Activated naive CD8-positive, alpha-beta T cell treated with anti-CD3 and anti-CD28 coated beads for 36 hours (primary cell): ENCODE measurements around the gene NF1. TPM values are rescaled to one million over a fixed set of nuclear protein-coding genes. Genes with fewer than 3 reads are reported as not detected.

Experiments used
- DNase-seq: peaks from one replicate; pipeline ENCODE4 v3.0.0; 2021
- H3K27ac Mint-ChIP-seq: one replicate; pipeline ENCODE4 v1.8.0; 2022; ENCODE audit warnings: mild to moderate bottlenecking, moderate library complexity, mixed read lengths
- H3K27me3 Mint-ChIP-seq: one replicate; pipeline ENCODE4 v1.8.0; 2022; ENCODE audit warnings: mild to moderate bottlenecking, mixed read lengths
- H3K36me3 Mint-ChIP-seq: one replicate; pipeline ENCODE4 v1.8.0; 2021; ENCODE audit warnings: mild to moderate bottlenecking, mixed read lengths
- H3K4me1 Mint-ChIP-seq: one replicate; pipeline ENCODE4 v1.8.0; 2021; ENCODE audit warnings: mixed read lengths
- H3K4me3 Mint-ChIP-seq: one replicate; pipeline ENCODE4 v1.8.0; 2022; ENCODE audit warnings: mild to moderate bottlenecking, moderate library complexity, mixed read lengths
- H3K9me3 Mint-ChIP-seq: one replicate; pipeline ENCODE4 v1.8.0; 2022; ENCODE audit warnings: mixed read lengths
- total RNA-seq, 2 experiments: library from RNA; stranded (reverse); gene quantifications; one replicate each; pipeline ENCODE4 v1.2.3, GENCODE V29; 2021

Gene NF1
- total RNA-seq, 2 experiments from 2014 or later: 21.0 to 22.8 TPM

- H3K36me3 Mint-ChIP-seq: no peaks in the 10 kb centered on the region
- no peaks in the 10 kb centered on the region for H3K9me3 Mint-ChIP-seq
- H3K27ac Mint-ChIP-seq: no peak overlapping the region
- no peak overlapping the region for H3K4me3 Mint-ChIP-seq
- peaks cover 29% of the 10 kb centered on the region for H3K27me3 Mint-ChIP-seq
- H3K4me1 Mint-ChIP-seq: no peaks in the 10 kb centered on the region
- no peak for DNase-seq
Measured at GRCh38 chr17:31398381-31399311, 303.9 kb downstream of the NF1 start.

GRCh38 chr17:31400481-31400950 is 305.7 kb downstream of the NF1 start:
- no peak overlapping the region for H3K4me3 Mint-ChIP-seq
- no peaks in the 10 kb centered on the region for H3K36me3 Mint-ChIP-seq
- no peaks in the 10 kb centered on the region for H3K9me3 Mint-ChIP-seq
- no peak overlapping the region for H3K27ac Mint-ChIP-seq
- H3K4me1 Mint-ChIP-seq: no peaks in the 10 kb centered on the region
- peaks cover 15% of the 10 kb centered on the region for H3K27me3 Mint-ChIP-seq
- no peak for DNase-seq

GRCh38 chr17:31401456-31402254 is 306.9 kb downstream of the NF1 start:
- Mint-ChIP-seq H3K9me3 (no peaks in the 10 kb centered on the region), H3K27me3 (peaks cover 3% of the 10 kb centered on the region)
- no peak for DNase-seq

GRCh38 chr17:31404028-31404949 is 309.5 kb downstream of the NF1 start:
- H3K27ac Mint-ChIP-seq: no peak overlapping the region
- H3K9me3 Mint-ChIP-seq: no peaks in the 10 kb centered on the region
- no peaks in the 10 kb centered on the region for H3K27me3 Mint-ChIP-seq
- H3K4me3 Mint-ChIP-seq: no peak overlapping the region
- H3K36me3 Mint-ChIP-seq: no peaks in the 10 kb centered on the region
- no peaks in the 10 kb centered on the region for H3K4me1 Mint-ChIP-seq
- DNase-seq: no peak

More at GRCh38 chr17:31401456-31402254, 306.9 kb downstream of the NF1 start:
- H3K36me3 Mint-ChIP-seq: no peaks in the 10 kb centered on the region
- no peaks in the 10 kb centered on the region for H3K4me1 Mint-ChIP-seq
- H3K4me3 Mint-ChIP-seq: no peak overlapping the region
- H3K27ac Mint-ChIP-seq: no peak overlapping the region

- no peaks in the 10 kb centered on the region for H3K4me1 Mint-ChIP-seq
- H3K9me3 Mint-ChIP-seq: no peaks in the 10 kb centered on the region
- no peaks in the 10 kb centered on the region for H3K27me3 Mint-ChIP-seq
- no peak overlapping the region for H3K27ac Mint-ChIP-seq
- no peak for DNase-seq
- H3K4me3 Mint-ChIP-seq: no peak overlapping the region
- no peaks in the 10 kb centered on the region for H3K36me3 Mint-ChIP-seq
Measured at GRCh38 chr17:31405890-31406371, 311.2 kb downstream of the NF1 start.

GRCh38 chr17:31408586-31408985 is 313.8 kb downstream of the NF1 start:
- Mint-ChIP-seq H3K4me1 (no peaks in the 10 kb centered on the region), H3K27me3 (no peaks in the 10 kb centered on the region), H3K4me3 (no peak overlapping the region), H3K9me3 (no peaks in the 10 kb centered on the region), H3K36me3 (no peaks in the 10 kb centered on the region), H3K27ac (no peak overlapping the region)
- DNase-seq: no peak

- Mint-ChIP-seq H3K36me3 (no peaks in the 10 kb centered on the region), H3K9me3 (no peaks in the 10 kb centered on the region), H3K4me1 (no peaks in the 10 kb centered on the region), H3K27ac (no peak overlapping the region), H3K27me3 (no peaks in the 10 kb centered on the region), H3K4me3 (no peak overlapping the region)
- DNase-seq: no peak
Measured at GRCh38 chr17:31411707-31412285, 317.0 kb downstream of the NF1 start.

GRCh38 chr17:31412511-31412910 is 317.7 kb downstream of the NF1 start:
- H3K4me1 Mint-ChIP-seq: no peaks in the 10 kb centered on the region
- H3K27ac Mint-ChIP-seq: no peak overlapping the region
- H3K4me3 Mint-ChIP-seq: no peak overlapping the region

GRCh38 chr17:31413081-31413799 is 318.5 kb downstream of the NF1 start:
- H3K27ac Mint-ChIP-seq: no peak overlapping the region
- H3K27me3 Mint-ChIP-seq: no peaks in the 10 kb centered on the region
- no peaks in the 10 kb centered on the region for H3K4me1 Mint-ChIP-seq
- H3K9me3 Mint-ChIP-seq: no peaks in the 10 kb centered on the region
- no peak for DNase-seq
- H3K36me3 Mint-ChIP-seq: no peaks in the 10 kb centered on the region
- H3K4me3 Mint-ChIP-seq: no peak overlapping the region

More at GRCh38 chr17:31412511-31412910, 317.7 kb downstream of the NF1 start:
- H3K27me3 Mint-ChIP-seq: no peaks in the 10 kb centered on the region
- no peaks in the 10 kb centered on the region for H3K36me3 Mint-ChIP-seq
- H3K9me3 Mint-ChIP-seq: no peaks in the 10 kb centered on the region
- DNase-seq: no peak

GRCh38 chr17:31413874-31414549 is 319.2 kb downstream of the NF1 start:
- Mint-ChIP-seq H3K4me1 (no peaks in the 10 kb centered on the region), H3K36me3 (no peaks in the 10 kb centered on the region), H3K27ac (no peak overlapping the region), H3K9me3 (no peaks in the 10 kb centered on the region), H3K4me3 (no peak overlapping the region), H3K27me3 (no peaks in the 10 kb centered on the region)
- DNase-seq: no peak

GRCh38 chr17:31414550-31414918 is 319.8 kb downstream of the NF1 start:
- H3K36me3 Mint-ChIP-seq: no peaks in the 10 kb centered on the region
- no peak overlapping the region for H3K4me3 Mint-ChIP-seq
- DNase-seq: no peak
- no peaks in the 10 kb centered on the region for H3K9me3 Mint-ChIP-seq
- H3K27ac Mint-ChIP-seq: no peak overlapping the region
- no peaks in the 10 kb centered on the region for H3K4me1 Mint-ChIP-seq
- no peaks in the 10 kb centered on the region for H3K27me3 Mint-ChIP-seq

- no peak overlapping the region for H3K27ac Mint-ChIP-seq
- no peaks in the 10 kb centered on the region for H3K4me1 Mint-ChIP-seq
- DNase-seq: no peak
- H3K4me3 Mint-ChIP-seq: no peak overlapping the region
- no peaks in the 10 kb centered on the region for H3K36me3 Mint-ChIP-seq
- no peaks in the 10 kb centered on the region for H3K27me3 Mint-ChIP-seq
- no peaks in the 10 kb centered on the region for H3K9me3 Mint-ChIP-seq
Measured at GRCh38 chr17:31415004-31415454, 320.3 kb downstream of the NF1 start.
